Astrocyte (in vitro differentiated cells and primary cell): ENCODE results near the gene CHRM2. TPM values are rescaled to one million over a fixed set of nuclear protein-coding genes. Genes with fewer than 3 reads are reported as not detected.

ENCODE experiments used
- DNase-seq: peaks from one replicate; pipeline ENCODE4 v3.0.0-alpha.2; 2010; ENCODE audit warnings: low read depth
- FAIRE-seq: peaks from 2 replicates; lab custom pipeline; 2011; peaks lifted over from hg19 to GRCh38; lab: Jason Lieb, UNC
- H2AFZ ChIP-seq: 2 replicates; pipeline ENCODE4 v1.6.0; 2012; ENCODE audit warnings: low read depth, low read length, inconsistent platforms
- H3K27ac ChIP-seq: 2 replicates; pipeline ENCODE4 v1.5.1; 2011; ENCODE audit warnings: low read depth, low read length, inconsistent platforms
- H3K27me3 ChIP-seq: 2 replicates; pipeline ENCODE4 v1.6.0; 2011; ENCODE audit warnings: low read length, inconsistent platforms; ENCODE audit not compliant: insufficient read depth
- H3K36me3 ChIP-seq: 2 replicates; pipeline ENCODE4 v1.5.1; 2011; ENCODE audit warnings: low read length, inconsistent platforms; ENCODE audit not compliant: insufficient read depth
- H3K4me1 ChIP-seq: 2 replicates; pipeline ENCODE4 v1.5.1; 2011; ENCODE audit warnings: low read length, inconsistent platforms; ENCODE audit not compliant: insufficient read depth
- H3K4me2 ChIP-seq: 2 replicates; pipeline ENCODE4 v1.6.0; 2012; ENCODE audit warnings: low read length, inconsistent platforms
- H3K4me3 ChIP-seq: 2 replicates; pipeline ENCODE4 v1.5.1; 2011; ENCODE audit warnings: low read depth, mild to moderate bottlenecking, low read length, inconsistent platforms; ENCODE audit not compliant: insufficient read depth
- H3K79me2 ChIP-seq: 2 replicates; pipeline ENCODE4 v1.6.0; 2012; ENCODE audit warnings: mild to moderate bottlenecking, low read length, inconsistent platforms; ENCODE audit not compliant: insufficient read depth
- H3K9ac ChIP-seq: 2 replicates; pipeline ENCODE4 v1.6.0; 2012; ENCODE audit warnings: mild to moderate bottlenecking, low read length, inconsistent platforms
- H3K9me3 ChIP-seq: 2 replicates; pipeline ENCODE4 v1.5.1; 2012; ENCODE audit warnings: low read depth, mild to moderate bottlenecking, low read length, inconsistent platforms; ENCODE audit not compliant: insufficient read depth
- H4K20me1 ChIP-seq: 2 replicates; pipeline ENCODE4 v1.6.0; 2012; ENCODE audit warnings: low read length, inconsistent platforms; ENCODE audit not compliant: insufficient read depth
- H3K27ac Mint-ChIP-seq: one replicate; pipeline ENCODE4 v1.8.0; 2021; ENCODE audit warnings: mild to moderate bottlenecking, mixed read lengths; ENCODE audit not compliant: unreplicated experiment
- H3K27me3 Mint-ChIP-seq: one replicate; pipeline ENCODE4 v1.8.0; 2021; ENCODE audit warnings: low read depth, mixed read lengths; ENCODE audit not compliant: unreplicated experiment
- H3K36me3 Mint-ChIP-seq: one replicate; pipeline ENCODE4 v1.8.0; 2021; ENCODE audit warnings: low read depth, mixed read lengths; ENCODE audit not compliant: unreplicated experiment
- H3K4me1 Mint-ChIP-seq: one replicate; pipeline ENCODE4 v1.8.0; 2021; ENCODE audit warnings: low read depth, mixed read lengths; ENCODE audit not compliant: unreplicated experiment
- H3K4me3 Mint-ChIP-seq: one replicate; pipeline ENCODE4 v1.8.0; 2021; ENCODE audit warnings: mild to moderate bottlenecking, moderate library complexity, mixed read lengths; ENCODE audit not compliant: unreplicated experiment
- H3K9me3 Mint-ChIP-seq: one replicate; pipeline ENCODE4 v1.8.0; 2021; ENCODE audit warnings: mild to moderate bottlenecking, mixed read lengths; ENCODE audit not compliant: unreplicated experiment
- EZH2 ChIP-seq: IDR thresholded peaks from 2 replicates; pipeline ENCODE4 v1.6.1; 2012; ENCODE audit warnings: mild to moderate bottlenecking, low read length, inconsistent platforms; ENCODE audit not compliant: insufficient read depth
- total RNA-seq: library from RNA; stranded (reverse); gene quantifications from 2 replicates; pipeline ENCODE4 v1.2.1, GENCODE V29; 2021
- TF ChIP-seq, protein P1 (sequence below): IDR thresholded peaks from 2 replicates; pipeline ENCODE4 v1.5.1; 2011; ENCODE audit warnings: low read depth, mild to moderate bottlenecking, inconsistent platforms, low read length, moderate library complexity; ENCODE audit not compliant: insufficient read depth

The CHRM2 gene
- total RNA-seq, 1 donor from 2014 or later, result not detected

DNA sequence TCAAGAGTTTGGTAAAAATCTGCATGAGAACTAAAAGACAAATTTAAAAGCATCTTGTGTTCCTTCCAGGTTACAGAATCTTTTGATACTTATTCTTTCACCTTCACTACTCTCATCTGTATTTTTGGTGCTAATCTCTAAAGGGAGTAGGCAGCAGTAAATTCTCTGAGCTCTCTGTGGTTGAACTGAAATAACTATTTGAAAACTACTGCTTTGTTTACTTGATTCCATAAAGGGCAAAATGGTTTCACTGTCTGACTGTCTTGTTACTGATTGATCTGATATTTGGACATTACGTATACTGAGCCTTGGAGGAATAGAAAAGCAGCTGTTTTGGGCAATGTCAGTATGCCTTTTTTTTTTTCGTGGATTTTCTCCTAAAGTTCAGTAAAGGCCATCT lies 103.3 kb downstream of the CHRM2 start:
- no peak overlapping the region for H3K4me2 ChIP-seq
- Mint-ChIP-seq H3K27me3 (no peaks in the 10 kb centered on the region), H3K4me1 (no peaks in the 10 kb centered on the region), H3K4me3 (no peak overlapping the region), H3K9me3 (no peaks in the 10 kb centered on the region), H3K36me3 (no peaks in the 10 kb centered on the region), H3K27ac (no peak overlapping the region)
- H3K27ac ChIP-seq, result no peak overlapping the region
- TF ChIP-seq, protein P1, sequence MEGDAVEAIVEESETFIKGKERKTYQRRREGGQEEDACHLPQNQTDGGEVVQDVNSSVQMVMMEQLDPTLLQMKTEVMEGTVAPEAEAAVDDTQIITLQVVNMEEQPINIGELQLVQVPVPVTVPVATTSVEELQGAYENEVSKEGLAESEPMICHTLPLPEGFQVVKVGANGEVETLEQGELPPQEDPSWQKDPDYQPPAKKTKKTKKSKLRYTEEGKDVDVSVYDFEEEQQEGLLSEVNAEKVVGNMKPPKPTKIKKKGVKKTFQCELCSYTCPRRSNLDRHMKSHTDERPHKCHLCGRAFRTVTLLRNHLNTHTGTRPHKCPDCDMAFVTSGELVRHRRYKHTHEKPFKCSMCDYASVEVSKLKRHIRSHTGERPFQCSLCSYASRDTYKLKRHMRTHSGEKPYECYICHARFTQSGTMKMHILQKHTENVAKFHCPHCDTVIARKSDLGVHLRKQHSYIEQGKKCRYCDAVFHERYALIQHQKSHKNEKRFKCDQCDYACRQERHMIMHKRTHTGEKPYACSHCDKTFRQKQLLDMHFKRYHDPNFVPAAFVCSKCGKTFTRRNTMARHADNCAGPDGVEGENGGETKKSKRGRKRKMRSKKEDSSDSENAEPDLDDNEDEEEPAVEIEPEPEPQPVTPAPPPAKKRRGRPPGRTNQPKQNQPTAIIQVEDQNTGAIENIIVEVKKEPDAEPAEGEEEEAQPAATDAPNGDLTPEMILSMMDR, result no peak
- TF ChIP-seq EZH2, result no peak
- no peak overlapping the region for H2AFZ ChIP-seq
- H3K4me1 ChIP-seq, result no peaks in the 10 kb centered on the region
- no peaks in the 10 kb centered on the region for H3K36me3 ChIP-seq
- DNase-seq (no peak), FAIRE-seq (no peak)
- H3K79me2 ChIP-seq, result no peaks in the 10 kb centered on the region
- H3K27me3 ChIP-seq, result no peaks in the 10 kb centered on the region
- H3K9ac ChIP-seq, result no peak overlapping the region
- no peaks in the 10 kb centered on the region for H3K9me3 ChIP-seq
- no peaks in the 10 kb centered on the region for H4K20me1 ChIP-seq
- H3K4me3 ChIP-seq, result no peak overlapping the region

DNA sequence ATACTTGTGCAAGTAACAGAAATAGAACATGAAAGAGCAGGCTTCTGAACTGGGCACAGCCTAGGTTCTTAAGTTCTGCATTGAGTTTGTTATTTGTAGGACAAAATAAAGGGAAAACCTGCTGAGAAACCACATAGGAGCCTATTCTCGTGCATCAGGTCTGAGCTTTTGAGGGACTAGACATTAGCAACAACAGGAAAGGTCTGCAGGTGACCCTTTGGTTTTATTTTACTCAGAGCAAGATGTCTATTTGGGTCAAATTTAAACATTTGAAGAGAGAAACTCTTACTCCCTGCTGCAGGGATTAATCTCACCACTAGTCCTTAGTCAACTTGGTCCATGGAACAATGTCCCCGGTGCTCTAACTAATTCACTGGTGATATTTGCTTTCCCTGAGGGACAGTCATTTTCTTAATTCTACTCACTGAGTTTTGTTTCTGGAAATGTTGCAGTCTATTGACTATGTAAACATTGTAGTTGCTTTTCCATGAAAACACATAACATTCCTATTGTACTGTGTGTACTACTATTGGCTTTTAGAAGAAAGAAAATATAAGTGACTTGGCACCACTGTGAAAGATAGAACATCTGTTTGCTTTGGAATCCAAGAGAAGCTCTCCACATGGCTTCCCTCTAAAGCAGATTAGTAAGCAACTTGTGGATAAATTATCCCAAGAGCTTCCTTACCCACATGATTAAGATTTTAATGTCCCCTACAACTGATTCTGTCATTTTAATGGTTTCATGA lies 108.2 kb downstream of the CHRM2 start:
- no peak overlapping the region for H3K4me2 ChIP-seq
- H3K36me3 ChIP-seq, result no peaks in the 10 kb centered on the region
- Mint-ChIP-seq H3K36me3 (no peaks in the 10 kb centered on the region), H3K4me1 (no peaks in the 10 kb centered on the region), H3K27ac (no peak overlapping the region), H3K9me3 (peaks cover 2% of the 10 kb centered on the region), H3K4me3 (no peak overlapping the region), H3K27me3 (no peaks in the 10 kb centered on the region)
- DNase-seq (no peak), FAIRE-seq (no peak)
- no peaks in the 10 kb centered on the region for H3K27me3 ChIP-seq
- H3K27ac ChIP-seq, result no peak overlapping the region
- no peak overlapping the region for H3K9ac ChIP-seq
- H3K79me2 ChIP-seq, result no peaks in the 10 kb centered on the region
- H3K9me3 ChIP-seq, result no peaks in the 10 kb centered on the region
- H4K20me1 ChIP-seq, result no peaks in the 10 kb centered on the region
- no peak overlapping the region for H3K4me3 ChIP-seq
- no peak for TF ChIP-seq EZH2
- TF ChIP-seq, protein P1, result no peak
- H3K4me1 ChIP-seq, result no peaks in the 10 kb centered on the region
- H2AFZ ChIP-seq, result no peak overlapping the region

DNA sequence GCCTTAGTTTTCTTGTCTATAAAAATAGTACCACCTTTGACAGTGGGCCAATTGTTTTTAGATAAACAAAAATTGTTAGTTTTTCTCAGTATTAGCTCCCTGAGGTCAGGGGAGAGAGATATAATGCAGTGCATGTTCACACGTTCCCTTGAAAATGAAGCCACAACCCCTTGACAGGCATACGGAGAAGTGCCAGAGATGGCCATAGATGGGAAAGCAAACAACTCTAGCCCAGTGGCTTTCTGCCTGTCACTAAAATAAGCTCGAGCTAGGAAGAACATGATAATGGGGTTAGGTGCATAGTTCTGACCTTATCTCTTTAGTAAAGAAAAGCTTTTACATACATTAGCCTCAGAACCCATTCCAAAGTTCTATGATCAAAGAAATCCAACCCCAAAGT lies 124.9 kb downstream of the CHRM2 start:
- no peak overlapping the region for H3K4me3 Mint-ChIP-seq
- no peak overlapping the region for H2AFZ ChIP-seq

More for the DNA sequence above, 124.9 kb downstream of the CHRM2 start:
- TF ChIP-seq, protein P1, result no peak
- TF ChIP-seq EZH2, result no peak
- no peaks in the 10 kb centered on the region for H4K20me1 ChIP-seq
- H3K36me3 ChIP-seq, result no peaks in the 10 kb centered on the region
- no peaks in the 10 kb centered on the region for H3K79me2 ChIP-seq
- H3K36me3 Mint-ChIP-seq, result no peaks in the 10 kb centered on the region
- DNase-seq (no peak), FAIRE-seq (no peak)
- H3K27me3 ChIP-seq, result no peaks in the 10 kb centered on the region
- H3K27ac Mint-ChIP-seq, result no peak overlapping the region
- no peaks in the 10 kb centered on the region for H3K27me3 Mint-ChIP-seq
- H3K27ac ChIP-seq, result no peak overlapping the region
- no peak overlapping the region for H3K4me2 ChIP-seq
- no peaks in the 10 kb centered on the region for H3K4me1 ChIP-seq
- peaks cover 10% of the 10 kb centered on the region for H3K4me1 Mint-ChIP-seq
- no peaks in the 10 kb centered on the region for H3K9me3 Mint-ChIP-seq
- H3K4me3 ChIP-seq, result no peak overlapping the region
- H3K9ac ChIP-seq, result no peak overlapping the region
- no peaks in the 10 kb centered on the region for H3K9me3 ChIP-seq
